MCF 10A (cell line): ENCODE measurements around the gene PRKRA. TPM values are rescaled to one million over a fixed set of nuclear protein-coding genes. Genes with fewer than 3 reads are reported as not detected.

Source experiments
- BruUV-seq: library from RNA; stranded (reverse); fragments of 400-500 nt; replicated peaks from 2 replicates; lab custom pipeline; 2021; lab: Mats Ljungman, UMichigan
- CTCF ChIA-PET: fragments of 300-600 bp; sonication (Branson Sonifier 250); formaldehyde crosslinking; extraction: SDS; loops from one replicate; lab custom pipeline; 2021; ENCODE audit warnings: antibody characterized with exemption, inconsistent platforms; lab: Yijun Ruan, JAX
- POLR2A ChIA-PET: fragments of 300-600, 350-650 bp; sonication (Branson Sonifier 250); formaldehyde crosslinking; extraction: SDS; loops from one replicate; lab custom pipeline; 2020; ENCODE audit warnings: antibody characterized with exemption, inconsistent platforms; lab: Yijun Ruan, JAX
- DNase-seq: peaks from one replicate; pipeline ENCODE4 v3.0.0-alpha.2; 2018; ENCODE audit not compliant: unreplicated experiment
- H3K27ac Mint-ChIP-seq: one replicate; pipeline ENCODE4 v1.8.0; 2022; ENCODE audit warnings: mild to moderate bottlenecking, low read depth, mixed read lengths; ENCODE audit not compliant: unreplicated experiment
- H3K27me3 Mint-ChIP-seq: one replicate; pipeline ENCODE4 v1.8.0; 2022; ENCODE audit warnings: mixed read lengths; ENCODE audit not compliant: insufficient read depth, unreplicated experiment
- H3K36me3 Mint-ChIP-seq: one replicate; pipeline ENCODE4 v1.8.0; 2022; ENCODE audit warnings: mild to moderate bottlenecking, moderate library complexity, mixed read lengths; ENCODE audit not compliant: insufficient read depth, unreplicated experiment
- H3K4me1 Mint-ChIP-seq: one replicate; pipeline ENCODE4 v1.8.0; 2022; ENCODE audit warnings: mixed read lengths; ENCODE audit not compliant: insufficient read depth, unreplicated experiment
- H3K4me3 Mint-ChIP-seq: one replicate; pipeline ENCODE4 v1.8.0; 2022; ENCODE audit warnings: mild to moderate bottlenecking, moderate library complexity, mixed read lengths; ENCODE audit not compliant: unreplicated experiment
- H3K9me3 Mint-ChIP-seq: one replicate; pipeline ENCODE4 v1.8.0; 2022; ENCODE audit warnings: mixed read lengths; ENCODE audit not compliant: unreplicated experiment
- intact Hi-C: fragments of 100-400 bp; cut with micrococcal nuclease; formaldehyde crosslinking; loops from 2 replicates; pipeline ENCODE4 v1.14.1; 2022
- total RNA-seq: library from RNA; stranded (reverse); gene quantifications from 2 replicates; pipeline ENCODE4 v1.2.3, GENCODE V29; 2022
- TF ChIP-seq, protein P1 (sequence below): fragments of 200-600 bp; IDR thresholded peaks from one replicate; pipeline ENCODE4 v1.8.0; 2022; ENCODE audit warnings: antibody characterized with exemption, mild to moderate bottlenecking; ENCODE audit not compliant: unreplicated experiment

The PRKRA gene
- total RNA-seq, 1 experiment from 2014 or later, result 58.9 TPM

DNA sequence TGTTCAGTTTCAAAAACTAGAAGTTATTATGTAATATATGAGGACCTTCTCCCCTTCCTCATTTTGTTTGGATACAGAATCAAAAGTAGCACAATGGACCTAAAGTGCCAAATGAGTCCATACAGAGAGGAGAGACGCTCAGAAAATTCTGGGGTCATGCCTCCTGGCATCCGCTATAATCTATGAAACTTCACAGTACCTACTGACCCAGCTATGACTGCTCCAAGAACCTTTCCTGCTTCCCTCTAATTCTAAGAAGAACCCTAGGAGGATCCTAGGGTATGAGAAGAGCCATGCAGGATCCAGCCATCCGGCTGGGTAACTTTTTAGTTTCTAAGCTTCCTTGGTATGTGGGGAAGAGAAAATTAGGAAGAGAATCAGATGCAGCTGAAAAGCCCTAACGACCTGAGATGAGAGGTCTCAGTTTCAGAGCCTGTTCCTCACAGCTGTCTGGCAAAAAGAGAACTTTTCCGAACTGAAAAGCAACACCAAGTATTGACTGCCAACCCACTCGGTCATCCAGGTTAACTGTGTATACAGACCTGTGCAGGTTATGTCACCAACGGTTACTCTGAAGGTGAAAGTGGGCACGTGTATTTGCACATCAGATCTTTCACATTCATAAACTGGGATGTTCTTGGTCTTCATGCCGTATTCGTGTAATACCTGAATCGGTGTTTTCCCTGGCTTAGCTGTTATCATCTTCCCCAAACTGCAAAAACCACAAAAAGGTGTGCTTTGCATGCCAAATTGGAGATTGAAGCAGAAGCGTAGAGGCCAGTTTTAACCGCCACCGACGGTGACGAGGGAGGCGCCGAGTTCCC lies 1.1 kb downstream of the PRKRA start:
- Mint-ChIP-seq H3K4me3 (peak overlapping the region; percentile 88), H3K27ac (peak overlapping the region; percentile 59), H3K4me1 (peaks cover 11% of the 10 kb centered on the region), H3K9me3 (no peaks in the 10 kb centered on the region), H3K36me3 (peaks cover 40% of the 10 kb centered on the region), H3K27me3 (no peaks in the 10 kb centered on the region)
- TF ChIP-seq, protein P1, sequence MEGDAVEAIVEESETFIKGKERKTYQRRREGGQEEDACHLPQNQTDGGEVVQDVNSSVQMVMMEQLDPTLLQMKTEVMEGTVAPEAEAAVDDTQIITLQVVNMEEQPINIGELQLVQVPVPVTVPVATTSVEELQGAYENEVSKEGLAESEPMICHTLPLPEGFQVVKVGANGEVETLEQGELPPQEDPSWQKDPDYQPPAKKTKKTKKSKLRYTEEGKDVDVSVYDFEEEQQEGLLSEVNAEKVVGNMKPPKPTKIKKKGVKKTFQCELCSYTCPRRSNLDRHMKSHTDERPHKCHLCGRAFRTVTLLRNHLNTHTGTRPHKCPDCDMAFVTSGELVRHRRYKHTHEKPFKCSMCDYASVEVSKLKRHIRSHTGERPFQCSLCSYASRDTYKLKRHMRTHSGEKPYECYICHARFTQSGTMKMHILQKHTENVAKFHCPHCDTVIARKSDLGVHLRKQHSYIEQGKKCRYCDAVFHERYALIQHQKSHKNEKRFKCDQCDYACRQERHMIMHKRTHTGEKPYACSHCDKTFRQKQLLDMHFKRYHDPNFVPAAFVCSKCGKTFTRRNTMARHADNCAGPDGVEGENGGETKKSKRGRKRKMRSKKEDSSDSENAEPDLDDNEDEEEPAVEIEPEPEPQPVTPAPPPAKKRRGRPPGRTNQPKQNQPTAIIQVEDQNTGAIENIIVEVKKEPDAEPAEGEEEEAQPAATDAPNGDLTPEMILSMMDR, result no peak
- ChIA-PET CTCF (interaction anchor here (0.9 to 3.3 kb wide), 3 partner anchors 31 to 338 kb away, joined by 3 to 23 read pairs (median 6); partner anchors contain the start of gene RBM45), POLR2A (interaction anchor here (0.8 to 4.1 kb wide), 14 partner anchors 9 to 257 kb away, joined by 3 to 76 read pairs (median 8); partner anchors contain the start of genes FKBP7, OSBPL6 and PLEKHA3)
- TSS peak; percentile 41 for BruUV-seq
- DNase-seq, result peak; percentile 5
- intact Hi-C loops, result loop anchor here (1.0 kb wide), 1 partner anchor 73 kb away; no protein-coding TSS in a partner anchor

DNA sequence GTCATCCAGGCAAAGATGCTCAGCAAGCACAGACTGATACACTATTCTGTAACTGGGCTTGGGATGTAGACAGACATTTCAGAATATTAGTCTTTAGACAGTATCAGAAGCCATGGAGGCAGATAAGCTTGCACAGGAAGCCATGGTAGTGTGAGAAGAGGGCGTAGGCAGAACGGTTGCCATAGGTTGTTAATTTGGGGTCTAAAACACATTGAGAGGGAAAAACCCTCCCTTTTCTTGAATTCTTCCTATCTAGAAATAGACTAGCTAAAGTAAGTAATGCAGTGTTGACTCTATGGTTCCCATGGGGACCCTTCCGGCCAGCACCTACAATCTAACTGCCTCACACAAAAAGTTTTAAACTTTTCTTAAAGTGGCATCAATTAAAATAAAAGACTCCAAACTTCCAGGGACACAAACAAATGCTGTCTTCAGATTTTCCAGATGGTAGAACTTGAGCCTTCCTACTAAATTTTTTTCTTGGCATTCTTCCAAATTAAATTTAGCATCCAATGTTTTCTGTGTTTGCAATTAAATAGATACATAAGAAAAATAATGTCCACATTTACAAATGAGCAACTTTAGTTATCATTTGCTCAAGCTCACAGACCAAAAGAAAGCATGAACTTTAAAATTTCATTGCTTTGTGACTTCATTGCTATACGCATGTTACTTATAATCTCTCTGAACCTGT lies 1.9 kb downstream of the PRKRA start:
- BruUV-seq, result no TSS peak
- Mint-ChIP-seq H3K4me3 (peak overlapping the region; percentile 88), H3K4me1 (peaks cover 11% of the 10 kb centered on the region), H3K27me3 (no peaks in the 10 kb centered on the region), H3K9me3 (no peaks in the 10 kb centered on the region), H3K27ac (peak overlapping the region; percentile 61), H3K36me3 (peaks cover 48% of the 10 kb centered on the region)
- ChIA-PET POLR2A (interaction anchor here (0.8 to 4.1 kb wide), 10 partner anchors 8 to 256 kb away, joined by 3 to 76 read pairs (median 20); partner anchors contain the start of genes FKBP7 and PLEKHA3), CTCF (interaction anchor here (0.5 to 3.3 kb wide), 5 partner anchors 13 to 611 kb away, joined by 3 to 23 read pairs (median 3); partner anchors contain the start of gene RBM45)
- TF ChIP-seq, protein P1, result no peak
- DNase-seq, result no peak
- intact Hi-C loops, result no loop called here

DNA sequence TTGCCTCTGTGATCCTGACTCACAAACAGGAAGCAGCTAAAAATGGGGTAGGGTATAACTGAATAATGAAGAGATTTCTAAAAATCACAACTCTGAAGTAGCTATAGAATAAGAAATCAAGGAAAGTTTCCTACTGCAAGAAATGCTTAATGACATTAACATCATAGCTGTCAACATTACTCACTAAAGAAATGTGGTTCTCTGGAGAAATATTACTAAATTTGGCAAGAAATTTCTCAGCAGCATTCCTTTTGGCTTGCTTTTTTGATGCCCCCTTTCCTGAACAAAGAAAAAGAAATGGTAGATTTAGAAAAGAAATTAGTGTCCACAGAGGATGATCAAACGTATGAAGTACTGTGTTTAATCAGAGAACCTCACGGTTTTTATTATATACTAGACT lies 9.5 kb downstream of the PRKRA start:
- POLR2A ChIA-PET, result interaction anchor here (3.8 kb wide), 1 partner anchor 9 kb away, joined by 22 read pairs; the partner anchor contains the start of genes PJVK and PRKRA
- no peak for DNase-seq

More for the DNA sequence above, 9.5 kb downstream of the PRKRA start:
- intact Hi-C loops, result no loop called here
- Mint-ChIP-seq H3K27ac (peak overlapping the region; percentile 5), H3K4me3 (no peak overlapping the region), H3K9me3 (no peaks in the 10 kb centered on the region), H3K4me1 (no peaks in the 10 kb centered on the region), H3K27me3 (no peaks in the 10 kb centered on the region), H3K36me3 (peaks cover 77% of the 10 kb centered on the region)
- TF ChIP-seq, protein P1, result no peak
- CTCF ChIA-PET, result interaction anchor here (1.7 to 2.1 kb wide), 2 partner anchors 22 to 29 kb away, joined by 4 to 5 read pairs; no protein-coding TSS in a partner anchor
- no TSS peak for BruUV-seq
